Endothelial cell of hepatic sinusoid (primary cell): ENCODE measurements around the gene ITPKC.

Source experiments
- in situ Hi-C: cut with HindIII; loops from 2 replicates; pipeline ENCODE4 v1.10.0; 2017; ENCODE audit warnings: low sequenced_read_pairs

Gene ITPKC

GRCh38 chr19:40785526-40785925, 68.6 kb downstream of the ITPKC start:
- in situ Hi-C loops: no loop called here

GRCh38 chr19:40786060-40787037, 69.4 kb downstream of the ITPKC start:
- in situ Hi-C loops: no loop called here
